HuH-7.5 (cell line): ENCODE measurements around the gene NUP188.
"Not testable (repeated sequence)": the region's sequence is repeated elsewhere in the genome, so short reads cannot be mapped to it uniquely, and the experiment has no call there.

Experiments used
- DNase-seq: peaks from one replicate; pipeline ENCODE4 v3.0.0; 2011; ENCODE audit warnings: low spot score

The NUP188 gene

GRCh38 chr9:128945798-128946501 is 1.5 kb upstream of the NUP188 start:
- no peak for DNase-seq

- DNase-seq, result peak; percentile 47
Measured at GRCh38 chr9:128946571-128947276, 775 bp upstream of the NUP188 start.

- DNase-seq, result no peak
Measured at GRCh38 chr9:128947277-128947526, 297 bp upstream of the NUP188 start.

- DNase-seq, result not testable (repeated sequence)
Measured at GRCh38 chr9:128961403-128961802, 13.9 kb downstream of the NUP188 start.

- DNase-seq, result no peak
Measured at GRCh38 chr9:128969491-128969890, 22.0 kb downstream of the NUP188 start.

GRCh38 chr9:128972956-128973355 is 25.5 kb downstream of the NUP188 start:
- no peak for DNase-seq

GRCh38 chr9:128979111-128979510 is 31.6 kb downstream of the NUP188 start:
- DNase-seq, result no peak

GRCh38 chr9:128983536-128983935 is 36.0 kb downstream of the NUP188 start:
- no peak for DNase-seq

GRCh38 chr9:128986671-128987070 is 39.2 kb downstream of the NUP188 start:
- no peak for DNase-seq

- no peak for DNase-seq
Measured at GRCh38 chr9:128987805-128988204, 40.3 kb downstream of the NUP188 start.

- no peak for DNase-seq
Measured at GRCh38 chr9:128992995-128993394, 45.5 kb downstream of the NUP188 start.

GRCh38 chr9:128995791-128996190 is 48.3 kb downstream of the NUP188 start:
- no peak for DNase-seq

- DNase-seq, result no peak
Measured at GRCh38 chr9:128998462-128998861, 51.0 kb downstream of the NUP188 start.

GRCh38 chr9:128999581-129000206 is 52.2 kb downstream of the NUP188 start:
- DNase-seq, result no peak

- no peak for DNase-seq
Measured at GRCh38 chr9:129001504-129002325, 54.2 kb downstream of the NUP188 start.

- no peak for DNase-seq
Measured at GRCh38 chr9:129002992-129003391, 55.5 kb downstream of the NUP188 start.

GRCh38 chr9:129004173-129004572 is 56.7 kb downstream of the NUP188 start:
- DNase-seq, result not testable (repeated sequence)

GRCh38 chr9:129005336-129005997 is 58.0 kb downstream of the NUP188 start:
- DNase-seq, result no peak

- peak; percentile 91 for DNase-seq
Measured at GRCh38 chr9:129006328-129007034, 59.0 kb downstream of the NUP188 start.

GRCh38 chr9:129007035-129007765 is 59.7 kb downstream of the NUP188 start:
- DNase-seq, result no peak
